ENCODE measurements around the gene TENM3. TPM values are rescaled to one million over a fixed set of nuclear protein-coding genes. Genes with fewer than 3 reads are reported as not detected.

Gene TENM3
- total RNA-seq, 1 experiment from 2014 or later, result 34.1 TPM

DNA sequence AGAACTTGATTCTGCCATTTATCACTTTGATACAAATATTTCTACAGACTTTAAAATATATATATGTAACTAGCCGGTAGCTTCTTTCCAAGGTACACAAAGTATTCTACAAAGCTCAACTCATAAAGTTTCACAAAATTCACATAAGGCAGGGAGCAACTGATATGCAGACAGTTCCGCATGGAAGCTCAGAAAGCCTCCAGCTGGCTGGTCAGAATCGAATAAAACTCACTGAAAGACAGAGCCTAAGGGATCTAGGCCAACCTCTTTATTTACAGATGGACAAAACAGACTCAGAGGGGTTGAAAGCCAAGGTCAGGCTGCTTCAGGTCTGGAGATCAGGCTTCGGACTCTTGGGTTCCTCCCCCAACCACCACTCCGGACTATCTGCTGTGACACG, 543.8 kb downstream of the TENM3 start:
- CTCF ChIA-PET, result no interaction called here
- intact Hi-C loops (cut with micrococcal nuclease), result no loop called here
- no TSS peak for BruUV-seq (replicated peaks)
- H3K4me3 Mint-ChIP-seq (ENCODE audit: unreplicated experiment), result no peak overlapping the region
- TF ChIP-seq, protein P1, sequence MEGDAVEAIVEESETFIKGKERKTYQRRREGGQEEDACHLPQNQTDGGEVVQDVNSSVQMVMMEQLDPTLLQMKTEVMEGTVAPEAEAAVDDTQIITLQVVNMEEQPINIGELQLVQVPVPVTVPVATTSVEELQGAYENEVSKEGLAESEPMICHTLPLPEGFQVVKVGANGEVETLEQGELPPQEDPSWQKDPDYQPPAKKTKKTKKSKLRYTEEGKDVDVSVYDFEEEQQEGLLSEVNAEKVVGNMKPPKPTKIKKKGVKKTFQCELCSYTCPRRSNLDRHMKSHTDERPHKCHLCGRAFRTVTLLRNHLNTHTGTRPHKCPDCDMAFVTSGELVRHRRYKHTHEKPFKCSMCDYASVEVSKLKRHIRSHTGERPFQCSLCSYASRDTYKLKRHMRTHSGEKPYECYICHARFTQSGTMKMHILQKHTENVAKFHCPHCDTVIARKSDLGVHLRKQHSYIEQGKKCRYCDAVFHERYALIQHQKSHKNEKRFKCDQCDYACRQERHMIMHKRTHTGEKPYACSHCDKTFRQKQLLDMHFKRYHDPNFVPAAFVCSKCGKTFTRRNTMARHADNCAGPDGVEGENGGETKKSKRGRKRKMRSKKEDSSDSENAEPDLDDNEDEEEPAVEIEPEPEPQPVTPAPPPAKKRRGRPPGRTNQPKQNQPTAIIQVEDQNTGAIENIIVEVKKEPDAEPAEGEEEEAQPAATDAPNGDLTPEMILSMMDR (IDR thresholded peaks at IDR 0.05; ENCODE audit: unreplicated experiment), result no peak
- H3K36me3 Mint-ChIP-seq (ENCODE audit: insufficient read depth, unreplicated experiment), result no peaks in the 10 kb centered on the region
- no peaks in the 10 kb centered on the region for H3K4me1 Mint-ChIP-seq (ENCODE audit: insufficient read depth, unreplicated experiment)
- no peaks in the 10 kb centered on the region for H3K27me3 Mint-ChIP-seq (ENCODE audit: insufficient read depth, unreplicated experiment)
- H3K27ac Mint-ChIP-seq (ENCODE audit: low read depth, unreplicated experiment), result no peak overlapping the region
- POLR2A ChIA-PET, result no interaction called here
- H3K9me3 Mint-ChIP-seq (ENCODE audit: unreplicated experiment), result no peaks in the 10 kb centered on the region
- DNase-seq (ENCODE audit: unreplicated experiment), result no peak

DNA sequence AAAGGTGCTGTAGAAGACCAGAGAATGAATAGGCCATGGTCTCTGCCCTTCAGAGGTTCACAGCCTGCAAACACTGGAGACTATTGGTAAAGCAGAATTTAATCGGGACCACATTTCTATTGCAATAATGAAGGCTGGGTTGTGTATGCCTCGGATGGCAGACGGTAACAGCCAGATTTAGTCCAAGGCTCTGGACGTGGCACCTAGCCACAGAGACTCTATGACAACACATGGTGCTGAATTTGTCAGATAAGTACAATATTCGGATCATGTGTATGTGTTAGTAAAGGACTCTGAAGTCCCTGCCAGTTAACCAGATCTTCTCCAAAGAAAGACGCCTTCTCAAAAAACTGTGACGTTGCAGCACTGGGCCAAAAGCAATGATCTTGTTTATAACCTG, 545.0 kb downstream of the TENM3 start:
- ChIA-PET CTCF (no interaction called here), POLR2A (no interaction called here)
- H3K36me3 Mint-ChIP-seq (ENCODE audit: insufficient read depth, unreplicated experiment), result no peaks in the 10 kb centered on the region
- H3K27ac Mint-ChIP-seq (ENCODE audit: low read depth, unreplicated experiment), result no peak overlapping the region
- intact Hi-C loops (cut with micrococcal nuclease), result no loop called here
- TF ChIP-seq, protein P1 (IDR thresholded peaks at IDR 0.05; ENCODE audit: unreplicated experiment), result no peak
- no peak overlapping the region for H3K4me3 Mint-ChIP-seq (ENCODE audit: unreplicated experiment)
- no peaks in the 10 kb centered on the region for H3K4me1 Mint-ChIP-seq (ENCODE audit: insufficient read depth, unreplicated experiment)
- DNase-seq (ENCODE audit: unreplicated experiment), result no peak
- H3K27me3 Mint-ChIP-seq (ENCODE audit: insufficient read depth, unreplicated experiment), result no peaks in the 10 kb centered on the region
- H3K9me3 Mint-ChIP-seq (ENCODE audit: unreplicated experiment), result no peaks in the 10 kb centered on the region
- no TSS peak for BruUV-seq (replicated peaks)

- DNase-seq (ENCODE audit: unreplicated experiment), result no peak
- CTCF ChIA-PET, result no interaction called here
- TF ChIP-seq, protein P1 (IDR thresholded peaks at IDR 0.05; ENCODE audit: unreplicated experiment), result no peak
- no peaks in the 10 kb centered on the region for H3K36me3 Mint-ChIP-seq (ENCODE audit: insufficient read depth, unreplicated experiment)
- H3K27me3 Mint-ChIP-seq (ENCODE audit: insufficient read depth, unreplicated experiment), result no peaks in the 10 kb centered on the region
- no peak overlapping the region for H3K4me3 Mint-ChIP-seq (ENCODE audit: unreplicated experiment)
- H3K27ac Mint-ChIP-seq (ENCODE audit: low read depth, unreplicated experiment), result peak overlapping the region; percentile 65
- intact Hi-C loops (cut with micrococcal nuclease), result no loop called here
- no TSS peak for BruUV-seq (replicated peaks)
- POLR2A ChIA-PET, result no interaction called here
- H3K4me1 Mint-ChIP-seq (ENCODE audit: insufficient read depth, unreplicated experiment), result no peaks in the 10 kb centered on the region
- peaks cover 4% of the 10 kb centered on the region for H3K9me3 Mint-ChIP-seq (ENCODE audit: unreplicated experiment)
Observed at GRCh38 chr4:182789529-182789928, 546.3 kb downstream of the TENM3 start.

GRCh38 chr4:182795446-182796238, 552.4 kb downstream of the TENM3 start:
- DNase-seq (ENCODE audit: unreplicated experiment), result no peak
- Mint-ChIP-seq H3K27me3 (ENCODE audit: insufficient read depth, unreplicated experiment) (no peaks in the 10 kb centered on the region), H3K36me3 (ENCODE audit: insufficient read depth, unreplicated experiment) (peaks cover 4% of the 10 kb centered on the region), H3K4me1 (ENCODE audit: insufficient read depth, unreplicated experiment) (no peaks in the 10 kb centered on the region), H3K4me3 (ENCODE audit: unreplicated experiment) (no peak overlapping the region), H3K27ac (ENCODE audit: low read depth, unreplicated experiment) (no peak overlapping the region), H3K9me3 (ENCODE audit: unreplicated experiment) (peaks cover 14% of the 10 kb centered on the region)
- TF ChIP-seq, protein P1 (IDR thresholded peaks at IDR 0.05; ENCODE audit: unreplicated experiment), result no peak
- intact Hi-C loops (cut with micrococcal nuclease), result no loop called here
- CTCF ChIA-PET, result interaction anchor here (0.6 to 1.2 kb wide), 2 partner anchors 10 to 684 kb away, joined by 3 read pairs; no protein-coding TSS in a partner anchor
- POLR2A ChIA-PET, result no interaction called here
- BruUV-seq (replicated peaks), result no TSS peak
